Measurements from ENCODE around the gene CNKSR3. TPM values are rescaled to one million over a fixed set of nuclear protein-coding genes. Genes with fewer than 3 reads are reported as not detected.

Gene CNKSR3
- total RNA-seq, 1 donor from 2014 or later = 8.8 TPM

GRCh38 chr6:154555073-154555677 lies 44.7 kb upstream of the CNKSR3 start:
- Histone ChIP-seq H3K4me3 (no peak overlapping the region), H3K9ac (no peak overlapping the region), H3K27me3 (no peaks in the 10 kb centered on the region), H3K36me3 (no peaks in the 10 kb centered on the region), H3K9me3 (ENCODE audit: low read depth) (no peaks in the 10 kb centered on the region), H3F3A (ENCODE audit: low read depth) (no peaks in the 10 kb centered on the region), H3K79me2 (ENCODE audit: low read depth) (no peaks in the 10 kb centered on the region), H3K4me1 (no peaks in the 10 kb centered on the region), H3K4me2 (no peak overlapping the region), H3K27ac (no peak overlapping the region), H4K20me1 (ENCODE audit: low read depth) (no peaks in the 10 kb centered on the region), H2AFZ (replicated peaks) (no peak overlapping the region)
- Mint-ChIP-seq H3K4me3 (no peak overlapping the region), H3K4me1 (peaks cover 3% of the 10 kb centered on the region), H3K9me3 (no peaks in the 10 kb centered on the region), H3K36me3 (no peaks in the 10 kb centered on the region), H3K27me3 (ENCODE audit: insufficient read depth, low read depth) (peaks cover 6% of the 10 kb centered on the region), H3K27ac (no peak overlapping the region)
- DNase-seq (ENCODE audit: low spot score) = no peak
- no peak for TF ChIP-seq EZH2 (IDR thresholded peaks at IDR 0.05)
- no peak for TF ChIP-seq CTCF (IDR thresholded peaks at IDR 0.05)
- no peak for TF ChIP-seq EZH2phosphoT487 (IDR thresholded peaks at IDR 0.05)

GRCh38 chr6:154554491-154554890 lies 44.0 kb upstream of the CNKSR3 start:
- H3K4me2 ChIP-seq = no peak overlapping the region
- H3K27me3 ChIP-seq = no peaks in the 10 kb centered on the region
- Mint-ChIP-seq H3K4me3 (no peak overlapping the region), H3K27ac (no peak overlapping the region), H3K9me3 (no peaks in the 10 kb centered on the region), H3K4me1 (peaks cover 3% of the 10 kb centered on the region), H3K36me3 (no peaks in the 10 kb centered on the region), H3K27me3 (ENCODE audit: insufficient read depth, low read depth) (peaks cover 3% of the 10 kb centered on the region)
- H3K4me1 ChIP-seq = no peaks in the 10 kb centered on the region
- TF ChIP-seq EZH2phosphoT487 (IDR thresholded peaks at IDR 0.05) = no peak
- TF ChIP-seq EZH2 (IDR thresholded peaks at IDR 0.05) = no peak
- TF ChIP-seq CTCF (IDR thresholded peaks at IDR 0.05) = no peak
- no peak overlapping the region for H3K27ac ChIP-seq
- no peaks in the 10 kb centered on the region for H3K79me2 ChIP-seq (ENCODE audit: low read depth)
- H2AFZ ChIP-seq (replicated peaks) = no peak overlapping the region
- DNase-seq (ENCODE audit: low spot score) = no peak
- no peaks in the 10 kb centered on the region for H3F3A ChIP-seq (ENCODE audit: low read depth)
- no peaks in the 10 kb centered on the region for H3K9me3 ChIP-seq (ENCODE audit: low read depth)
- no peaks in the 10 kb centered on the region for H4K20me1 ChIP-seq (ENCODE audit: low read depth)
- H3K9ac ChIP-seq = no peak overlapping the region
- H3K4me3 ChIP-seq = no peak overlapping the region
- no peaks in the 10 kb centered on the region for H3K36me3 ChIP-seq

- no peak overlapping the region for H2AFZ ChIP-seq (replicated peaks)
- H3K36me3 ChIP-seq = no peaks in the 10 kb centered on the region
- H3K9me3 Mint-ChIP-seq = no peaks in the 10 kb centered on the region
- H3K79me2 ChIP-seq (ENCODE audit: low read depth) = no peaks in the 10 kb centered on the region
- H3K9me3 ChIP-seq (ENCODE audit: low read depth) = no peaks in the 10 kb centered on the region
- no peaks in the 10 kb centered on the region for H3K36me3 Mint-ChIP-seq
- no peaks in the 10 kb centered on the region for H3K27me3 ChIP-seq
- no peaks in the 10 kb centered on the region for H3K4me1 Mint-ChIP-seq
- no peak overlapping the region for H3K27ac ChIP-seq
- no peak overlapping the region for H3K9ac ChIP-seq
- no peak overlapping the region for H3K4me3 ChIP-seq
- no peak overlapping the region for H3K4me2 ChIP-seq
- H3K4me1 ChIP-seq = no peaks in the 10 kb centered on the region
- no peak overlapping the region for H3K4me3 Mint-ChIP-seq
- no peak for DNase-seq (ENCODE audit: low spot score)
- no peak overlapping the region for H3K27ac Mint-ChIP-seq
- peaks cover 5% of the 10 kb centered on the region for H3K27me3 Mint-ChIP-seq (ENCODE audit: insufficient read depth, low read depth)
- no peaks in the 10 kb centered on the region for H4K20me1 ChIP-seq (ENCODE audit: low read depth)
- TF ChIP-seq CTCF (IDR thresholded peaks at IDR 0.05) (no peak), EZH2 (IDR thresholded peaks at IDR 0.05) (no peak), EZH2phosphoT487 (IDR thresholded peaks at IDR 0.05) (no peak)
- H3F3A ChIP-seq (ENCODE audit: low read depth) = no peaks in the 10 kb centered on the region
Measured at GRCh38 chr6:154550779-154551178, 40.3 kb upstream of the CNKSR3 start.
